Ishikawa (cell line): ENCODE results near the gene RHBDD1.

Experiments used
- CEBPB ChIP-seq: IDR thresholded peaks from 2 replicates; pipeline ENCODE4 v1.6.1; 2012
- CREB1 ChIP-seq: IDR thresholded peaks from 2 replicates; pipeline ENCODE4 v1.6.1; 2012; ENCODE audit warnings: low read depth
- EGR1 ChIP-seq: IDR thresholded peaks from 2 replicates; pipeline ENCODE4 v1.6.1; 2012
- EP300 ChIP-seq: IDR thresholded peaks from 2 replicates; pipeline ENCODE4 v1.6.1; 2012; ENCODE audit warnings: borderline replicate concordance
- FOXM1 ChIP-seq: IDR thresholded peaks from 2 replicates; pipeline ENCODE4 v1.6.1; 2012; ENCODE audit warnings: low read depth, borderline replicate concordance
- NFIC ChIP-seq: IDR thresholded peaks from 2 replicates; pipeline ENCODE4 v1.6.1; 2012
- RAD21 ChIP-seq: IDR thresholded peaks from 2 replicates; pipeline ENCODE4 v1.6.1; 2012; ENCODE audit warnings: low read depth
- TAF1 ChIP-seq: IDR thresholded peaks from 2 replicates; pipeline ENCODE4 v1.6.1; 2012; ENCODE audit warnings: low read depth, mild to moderate bottlenecking
- TCF12 ChIP-seq: IDR thresholded peaks from 2 replicates; pipeline ENCODE4 v1.6.1; 2012; ENCODE audit warnings: low read depth
- TEAD4 ChIP-seq: IDR thresholded peaks from 2 replicates; pipeline ENCODE4 v1.6.1; 2012
- YY1 ChIP-seq: IDR thresholded peaks from 2 replicates; pipeline ENCODE4 v1.6.1; 2012; ENCODE audit warnings: low read depth
- ZBTB7A ChIP-seq: IDR thresholded peaks from 2 replicates; pipeline ENCODE4 v1.6.1; 2012; ENCODE audit warnings: low read depth
- TF ChIP-seq, protein P1 (sequence below): IDR thresholded peaks from 2 replicates; pipeline ENCODE4 v1.6.1; 2012
- TF ChIP-seq, protein P2 (sequence below): IDR thresholded peaks from 2 replicates; pipeline ENCODE4 v1.6.1; 2012; ENCODE audit warnings: low read depth, mild to moderate bottlenecking
- TF ChIP-seq, protein P3 (sequence below): IDR thresholded peaks from 2 replicates; pipeline ENCODE4 v1.6.1; 2012

RHBDD1 gene

DNA sequence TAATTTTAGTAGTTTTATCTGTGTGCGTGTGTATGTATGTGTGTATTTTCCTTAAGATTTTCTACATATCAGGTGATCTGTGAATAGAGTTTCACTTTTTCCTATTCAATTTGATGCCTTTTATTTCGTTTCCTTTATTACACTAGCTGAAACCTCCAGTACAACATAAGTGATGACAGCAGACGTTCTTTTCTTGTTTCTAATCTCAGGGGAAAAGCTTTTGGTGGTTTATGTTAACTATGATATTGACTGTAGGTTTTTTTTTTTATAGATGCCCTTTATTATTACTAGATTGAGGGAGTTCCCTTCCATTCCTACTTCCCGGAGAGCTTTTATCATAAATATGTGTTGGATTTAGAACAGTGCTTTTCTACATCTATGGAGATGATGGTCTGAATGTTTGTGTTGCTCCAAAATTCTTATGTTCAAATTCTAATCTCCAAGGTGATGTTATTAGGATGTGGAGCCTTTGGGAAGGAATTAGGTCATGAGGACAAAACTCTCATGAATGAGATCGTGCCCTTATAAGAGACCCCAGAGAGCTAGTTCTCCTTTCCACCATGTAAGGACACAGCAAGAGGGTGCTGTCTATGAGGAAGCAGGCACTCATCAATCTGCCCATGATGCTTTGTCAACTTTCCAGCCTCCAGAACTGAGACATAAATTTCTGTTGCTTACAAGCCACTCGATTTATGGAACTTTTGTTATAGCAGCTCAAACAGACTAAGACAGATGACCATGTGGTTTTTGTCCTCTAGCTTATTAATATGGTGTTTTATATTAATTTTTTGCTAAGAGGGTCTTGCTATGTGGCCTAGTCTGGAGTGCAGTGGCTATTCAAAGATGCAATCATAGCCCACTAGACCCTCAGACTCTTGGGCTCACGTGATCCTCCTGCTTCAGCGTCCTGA, 5.9 kb upstream of the RHBDD1 start:
- TF ChIP-seq, protein P1, sequence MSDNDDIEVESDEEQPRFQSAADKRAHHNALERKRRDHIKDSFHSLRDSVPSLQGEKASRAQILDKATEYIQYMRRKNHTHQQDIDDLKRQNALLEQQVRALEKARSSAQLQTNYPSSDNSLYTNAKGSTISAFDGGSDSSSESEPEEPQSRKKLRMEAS: no peak
- TF ChIP-seq TAF1 (no peak), CEBPB (no peak), CREB1 (no peak), EP300 (no peak), FOXM1 (no peak), NFIC (no peak), RAD21 (no peak)
- TF ChIP-seq, protein P2, sequence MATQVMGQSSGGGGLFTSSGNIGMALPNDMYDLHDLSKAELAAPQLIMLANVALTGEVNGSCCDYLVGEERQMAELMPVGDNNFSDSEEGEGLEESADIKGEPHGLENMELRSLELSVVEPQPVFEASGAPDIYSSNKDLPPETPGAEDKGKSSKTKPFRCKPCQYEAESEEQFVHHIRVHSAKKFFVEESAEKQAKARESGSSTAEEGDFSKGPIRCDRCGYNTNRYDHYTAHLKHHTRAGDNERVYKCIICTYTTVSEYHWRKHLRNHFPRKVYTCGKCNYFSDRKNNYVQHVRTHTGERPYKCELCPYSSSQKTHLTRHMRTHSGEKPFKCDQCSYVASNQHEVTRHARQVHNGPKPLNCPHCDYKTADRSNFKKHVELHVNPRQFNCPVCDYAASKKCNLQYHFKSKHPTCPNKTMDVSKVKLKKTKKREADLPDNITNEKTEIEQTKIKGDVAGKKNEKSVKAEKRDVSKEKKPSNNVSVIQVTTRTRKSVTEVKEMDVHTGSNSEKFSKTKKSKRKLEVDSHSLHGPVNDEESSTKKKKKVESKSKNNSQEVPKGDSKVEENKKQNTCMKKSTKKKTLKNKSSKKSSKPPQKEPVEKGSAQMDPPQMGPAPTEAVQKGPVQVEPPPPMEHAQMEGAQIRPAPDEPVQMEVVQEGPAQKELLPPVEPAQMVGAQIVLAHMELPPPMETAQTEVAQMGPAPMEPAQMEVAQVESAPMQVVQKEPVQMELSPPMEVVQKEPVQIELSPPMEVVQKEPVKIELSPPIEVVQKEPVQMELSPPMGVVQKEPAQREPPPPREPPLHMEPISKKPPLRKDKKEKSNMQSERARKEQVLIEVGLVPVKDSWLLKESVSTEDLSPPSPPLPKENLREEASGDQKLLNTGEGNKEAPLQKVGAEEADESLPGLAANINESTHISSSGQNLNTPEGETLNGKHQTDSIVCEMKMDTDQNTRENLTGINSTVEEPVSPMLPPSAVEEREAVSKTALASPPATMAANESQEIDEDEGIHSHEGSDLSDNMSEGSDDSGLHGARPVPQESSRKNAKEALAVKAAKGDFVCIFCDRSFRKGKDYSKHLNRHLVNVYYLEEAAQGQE: no peak

DNA sequence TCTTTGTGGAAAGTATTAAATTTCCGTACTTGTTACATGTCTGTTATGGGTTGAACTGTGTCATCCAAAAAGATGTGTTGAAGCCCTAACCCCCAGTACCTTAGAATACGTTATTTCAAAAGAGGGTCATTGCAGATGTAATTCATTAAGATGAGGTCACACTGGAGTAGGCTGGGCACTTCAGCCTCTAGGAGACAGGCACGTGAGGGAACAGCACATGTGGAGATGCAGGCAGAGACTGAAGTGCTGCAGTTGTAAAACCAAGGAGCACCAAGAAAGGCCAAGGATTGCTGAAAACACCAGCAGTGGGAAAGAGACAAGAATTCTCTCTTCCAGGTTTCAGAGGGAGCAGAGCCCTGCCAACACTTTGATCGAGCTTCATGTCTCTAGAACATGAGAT, 4.6 kb upstream of the RHBDD1 start:
- TF ChIP-seq, protein P1: no peak
- TF ChIP-seq EGR1 (no peak), CREB1 (no peak), RAD21 (no peak), NFIC (no peak), FOXM1 (no peak), TAF1 (no peak), TEAD4 (no peak), YY1 (no peak), CEBPB (no peak), EP300 (no peak), TCF12 (no peak), ZBTB7A (no peak)
- TF ChIP-seq, protein P2: no peak
- TF ChIP-seq, protein P3, sequence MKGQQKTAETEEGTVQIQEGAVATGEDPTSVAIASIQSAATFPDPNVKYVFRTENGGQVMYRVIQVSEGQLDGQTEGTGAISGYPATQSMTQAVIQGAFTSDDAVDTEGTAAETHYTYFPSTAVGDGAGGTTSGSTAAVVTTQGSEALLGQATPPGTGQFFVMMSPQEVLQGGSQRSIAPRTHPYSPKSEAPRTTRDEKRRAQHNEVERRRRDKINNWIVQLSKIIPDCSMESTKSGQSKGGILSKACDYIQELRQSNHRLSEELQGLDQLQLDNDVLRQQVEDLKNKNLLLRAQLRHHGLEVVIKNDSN: no peak

DNA sequence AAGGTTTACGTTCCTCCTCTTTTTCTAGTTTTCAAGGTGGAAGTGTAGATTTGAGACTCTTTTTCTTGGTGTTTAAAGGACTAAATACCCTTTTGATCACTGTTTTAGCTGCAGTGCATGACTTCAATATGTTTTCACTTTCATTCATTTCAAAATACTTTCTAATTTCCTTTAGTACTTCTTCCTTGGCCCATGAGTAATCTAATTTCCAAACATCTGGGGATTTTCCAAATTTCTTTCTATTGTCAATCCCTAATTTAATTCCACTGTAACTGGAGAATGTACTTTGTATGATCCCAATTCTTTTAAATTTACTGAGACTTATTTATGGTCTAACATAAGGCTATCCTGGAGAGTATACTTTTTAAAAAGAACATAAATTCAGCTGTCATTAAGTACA, 3.8 kb upstream of the RHBDD1 start:
- no peak for TF ChIP-seq CEBPB
- TF ChIP-seq EGR1: no peak
- no peak for TF ChIP-seq TCF12
- TF ChIP-seq CREB1: no peak
- TF ChIP-seq, protein P1: no peak
- TF ChIP-seq NFIC: no peak
- no peak for TF ChIP-seq FOXM1
- no peak for TF ChIP-seq YY1
- no peak for TF ChIP-seq ZBTB7A
- no peak for TF ChIP-seq RAD21

DNA sequence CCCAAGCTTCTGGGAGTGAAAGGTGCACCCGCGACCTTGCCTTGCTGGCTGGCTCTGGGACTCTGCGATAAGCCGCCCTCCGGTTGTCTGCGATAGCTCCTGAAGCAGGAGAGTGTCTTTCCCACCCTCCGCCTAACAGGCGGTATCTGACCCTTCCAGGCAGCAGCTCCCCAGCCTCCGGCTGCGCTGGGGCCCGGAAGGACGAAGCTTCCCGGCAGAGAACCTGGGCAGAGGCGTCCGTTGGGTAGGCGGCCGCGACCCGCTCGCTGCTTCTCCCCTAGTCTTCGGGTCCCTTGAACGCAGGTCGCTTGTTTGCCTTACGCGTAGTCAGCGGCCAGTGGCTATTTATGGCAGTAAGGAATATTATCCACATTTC, 446 bp upstream of the RHBDD1 start:
- no peak for TF ChIP-seq CREB1
- no peak for TF ChIP-seq TEAD4
- TF ChIP-seq TAF1: no peak
- TF ChIP-seq FOXM1: no peak
- TF ChIP-seq EGR1: no peak
- TF ChIP-seq RAD21: no peak
- TF ChIP-seq EP300: no peak
- TF ChIP-seq, protein P2: no peak
- no peak for TF ChIP-seq TCF12
- no peak for TF ChIP-seq CEBPB
- TF ChIP-seq, protein P3: no peak
- TF ChIP-seq ZBTB7A: no peak
- no peak for TF ChIP-seq NFIC
- TF ChIP-seq YY1: no peak
- TF ChIP-seq, protein P1: no peak
